IPS-18a (cell line): ENCODE results near the gene ZNF280A.
"Not testable (repeated sequence)": the region's sequence is repeated elsewhere in the genome, so short reads cannot be mapped to it uniquely, and the experiment has no call there.

Experiments used
- H3K27ac ChIP-seq: one replicate; pipeline ENCODE4 v1.5.1; 2013; ENCODE audit warnings: low read length
- H3K27me3 ChIP-seq: one replicate; pipeline ENCODE4 v1.6.1; 2013; ENCODE audit warnings: mild to moderate bottlenecking, low read length; ENCODE audit not compliant: control insufficient read depth, insufficient read depth
- H3K36me3 ChIP-seq: one replicate; pipeline ENCODE4 v1.6.1; 2013; ENCODE audit warnings: low read depth, low read length; ENCODE audit not compliant: control insufficient read depth
- H3K4me1 ChIP-seq: one replicate; pipeline ENCODE4 v1.6.1; 2013; ENCODE audit warnings: low read depth, low read length; ENCODE audit not compliant: control insufficient read depth
- H3K4me3 ChIP-seq: one replicate; pipeline ENCODE4 v1.5.1; 2013; ENCODE audit warnings: low read length
- H3K9ac ChIP-seq: one replicate; pipeline ENCODE4 v1.6.1; 2013; ENCODE audit warnings: mild to moderate bottlenecking, low read length, moderate library complexity
- H3K9me3 ChIP-seq: one replicate; pipeline ENCODE4 v1.6.1; 2013; ENCODE audit warnings: low read depth, low read length; ENCODE audit not compliant: control insufficient read depth

The ZNF280A gene

GRCh38 chr22:22506736-22507135 is 13.3 kb downstream of the ZNF280A start:
- peaks cover 37% of the 10 kb centered on the region for H3K36me3 ChIP-seq
- H3K4me1 ChIP-seq, result no peaks in the 10 kb centered on the region
- peaks cover 7% of the 10 kb centered on the region for H3K27me3 ChIP-seq
- H3K27ac ChIP-seq, result no peak overlapping the region
- H3K4me3 ChIP-seq, result no peak overlapping the region
- no peaks in the 10 kb centered on the region for H3K9me3 ChIP-seq
- H3K9ac ChIP-seq, result no peak overlapping the region

DNA sequence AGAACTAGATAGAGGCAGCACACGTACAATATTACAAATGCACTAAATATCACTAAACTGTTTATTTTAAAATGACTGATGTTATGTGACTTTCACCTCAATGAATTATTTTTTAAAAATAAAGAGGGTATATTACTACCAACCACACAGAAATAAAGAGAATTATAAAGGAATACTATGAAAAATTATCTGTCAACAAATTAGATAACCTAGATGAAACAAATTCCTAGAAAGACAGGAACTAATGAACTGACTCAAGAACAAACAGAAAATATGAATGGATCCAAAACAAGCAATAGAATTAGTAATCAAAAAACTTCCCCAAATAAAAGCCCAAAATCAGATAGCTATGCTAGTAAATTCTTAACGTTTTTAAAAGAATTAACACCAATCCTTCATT is 21.8 kb downstream of the ZNF280A start:
- H3K9me3 ChIP-seq, result no peaks in the 10 kb centered on the region
- no peak overlapping the region for H3K4me3 ChIP-seq
- H3K27me3 ChIP-seq, result no peaks in the 10 kb centered on the region
- H3K27ac ChIP-seq, result no peak overlapping the region
- H3K9ac ChIP-seq, result no peak overlapping the region
- peaks cover 23% of the 10 kb centered on the region for H3K36me3 ChIP-seq
- H3K4me1 ChIP-seq, result no peaks in the 10 kb centered on the region

GRCh38 chr22:22491589-22491988 is 28.5 kb downstream of the ZNF280A start:
- peaks cover 53% of the 10 kb centered on the region for H3K36me3 ChIP-seq
- not testable (repeated sequence) for H3K27ac ChIP-seq, H3K4me1 ChIP-seq, H3K9ac ChIP-seq, H3K27me3 ChIP-seq, H3K9me3 ChIP-seq, H3K4me3 ChIP-seq

DNA sequence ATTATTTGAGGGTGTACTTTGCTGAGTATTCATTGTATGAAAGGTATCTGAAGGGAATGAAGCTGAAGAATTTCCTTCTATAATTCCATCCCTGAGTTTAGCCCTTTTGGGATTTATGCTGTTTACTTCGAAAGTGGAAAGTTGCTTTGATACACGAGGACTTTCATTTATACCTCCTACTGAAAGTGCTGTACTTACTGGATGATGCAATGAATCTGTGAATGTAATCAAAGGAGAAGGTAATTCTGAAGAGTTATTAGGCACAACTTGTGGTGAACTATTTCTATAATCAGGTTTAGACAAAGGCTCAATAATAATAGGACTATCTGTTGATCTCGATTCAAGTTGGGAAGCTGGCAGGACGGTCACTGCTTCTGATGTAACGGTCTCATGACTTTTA is 31.3 kb downstream of the ZNF280A start:
- Histone ChIP-seq H3K9ac (no peak overlapping the region), H3K36me3 (peaks cover 54% of the 10 kb centered on the region), H3K27me3 (no peaks in the 10 kb centered on the region), H3K4me3 (no peak overlapping the region), H3K4me1 (no peaks in the 10 kb centered on the region), H3K27ac (no peak overlapping the region), H3K9me3 (no peaks in the 10 kb centered on the region)

GRCh38 chr22:22487869-22488597 is 32.0 kb downstream of the ZNF280A start:
- Histone ChIP-seq H3K27me3 (no peaks in the 10 kb centered on the region), H3K4me1 (no peaks in the 10 kb centered on the region), H3K9me3 (no peaks in the 10 kb centered on the region), H3K4me3 (no peak overlapping the region), H3K36me3 (peaks cover 47% of the 10 kb centered on the region), H3K27ac (no peak overlapping the region), H3K9ac (no peak overlapping the region)

DNA sequence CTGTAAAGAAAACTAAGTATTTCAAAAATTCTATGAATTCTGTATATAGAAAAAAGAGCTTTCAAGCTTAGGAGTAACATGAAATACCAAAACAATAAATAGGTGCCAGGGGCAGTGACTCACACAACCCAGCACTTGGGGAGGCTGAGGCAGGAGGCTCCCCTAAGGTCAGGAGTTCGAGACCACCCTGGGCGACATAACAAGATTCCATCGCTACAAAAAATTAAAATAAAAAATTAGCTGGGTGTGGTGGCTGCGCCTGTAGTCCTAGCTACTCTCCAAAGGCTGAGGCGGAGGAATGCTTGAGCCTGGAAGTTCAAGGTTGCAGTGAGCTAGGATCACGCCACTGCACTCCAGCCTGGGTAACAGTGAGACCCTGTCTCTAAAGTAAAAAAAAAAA is 33.0 kb downstream of the ZNF280A start:
- Histone ChIP-seq H3K27ac (no peak overlapping the region), H3K36me3 (peaks cover 40% of the 10 kb centered on the region), H3K9ac (no peak overlapping the region), H3K4me3 (no peak overlapping the region), H3K4me1 (no peaks in the 10 kb centered on the region), H3K27me3 (no peaks in the 10 kb centered on the region), H3K9me3 (no peaks in the 10 kb centered on the region)

DNA sequence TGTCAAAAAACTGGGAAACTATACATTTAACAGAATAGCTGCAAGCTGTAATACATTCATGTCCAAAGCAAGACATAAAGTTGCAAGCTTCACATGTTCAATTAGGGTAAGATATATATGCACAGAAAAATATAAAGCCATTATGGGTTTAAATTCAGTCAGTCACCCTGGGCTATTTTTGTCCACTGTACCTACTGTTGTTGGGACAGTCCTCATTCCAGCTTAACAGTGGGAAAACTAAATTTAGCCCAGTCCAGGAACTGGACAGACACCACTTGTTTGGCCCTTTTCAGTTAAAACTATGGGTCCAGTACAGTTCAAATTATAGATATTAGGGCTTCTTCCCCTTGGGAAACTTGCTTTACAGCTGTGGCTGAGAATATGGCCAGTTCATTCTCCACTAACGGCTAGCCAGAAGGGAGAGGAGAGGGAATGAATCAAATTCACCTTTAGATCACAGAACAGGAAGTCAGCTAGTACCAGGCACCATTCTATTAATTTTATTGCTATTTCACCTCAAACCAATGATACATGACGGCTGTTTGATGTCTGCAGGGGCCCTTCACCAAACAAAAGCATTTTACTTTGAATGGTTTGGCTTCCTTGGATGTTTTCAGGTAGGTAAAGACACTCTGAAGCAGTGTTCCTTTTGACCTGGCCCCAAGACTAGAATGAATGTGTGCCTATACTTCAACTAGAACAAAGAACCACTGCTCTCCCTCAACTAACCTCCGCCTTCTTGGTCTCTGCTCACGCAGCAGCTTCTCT is 33.8 kb downstream of the ZNF280A start:
- Histone ChIP-seq H3K4me1 (no peaks in the 10 kb centered on the region), H3K9me3 (no peaks in the 10 kb centered on the region), H3K27me3 (peaks cover under 1% of the 10 kb centered on the region), H3K27ac (no peak overlapping the region), H3K36me3 (peaks cover 35% of the 10 kb centered on the region), H3K9ac (no peak overlapping the region), H3K4me3 (no peak overlapping the region)

- Histone ChIP-seq H3K9me3 (no peaks in the 10 kb centered on the region), H3K27me3 (peaks cover 8% of the 10 kb centered on the region), H3K4me1 (no peaks in the 10 kb centered on the region)
These were observed 34.5 kb downstream of the ZNF280A start for GRCh38 chr22:22485524-22485923.

GRCh38 chr22:22484023-22484422 is 36.0 kb downstream of the ZNF280A start:
- H3K9me3 ChIP-seq, result no peaks in the 10 kb centered on the region
- H3K36me3 ChIP-seq, result peaks cover 24% of the 10 kb centered on the region
- no peaks in the 10 kb centered on the region for H3K4me1 ChIP-seq
- H3K27ac ChIP-seq, result no peak overlapping the region
- peaks cover 15% of the 10 kb centered on the region for H3K27me3 ChIP-seq
- H3K4me3 ChIP-seq, result no peak overlapping the region
- no peak overlapping the region for H3K9ac ChIP-seq

More at GRCh38 chr22:22485524-22485923, 34.5 kb downstream of the ZNF280A start:
- H3K27ac ChIP-seq, result no peak overlapping the region
- H3K4me3 ChIP-seq, result no peak overlapping the region
- peaks cover 30% of the 10 kb centered on the region for H3K36me3 ChIP-seq
- no peak overlapping the region for H3K9ac ChIP-seq

GRCh38 chr22:22480940-22481339 is 39.1 kb downstream of the ZNF280A start:
- Histone ChIP-seq H3K4me3 (no peak overlapping the region), H3K27ac (no peak overlapping the region), H3K36me3 (no peaks in the 10 kb centered on the region), H3K9me3 (no peaks in the 10 kb centered on the region), H3K27me3 (peaks cover 23% of the 10 kb centered on the region), H3K9ac (no peak overlapping the region), H3K4me1 (no peaks in the 10 kb centered on the region)

DNA sequence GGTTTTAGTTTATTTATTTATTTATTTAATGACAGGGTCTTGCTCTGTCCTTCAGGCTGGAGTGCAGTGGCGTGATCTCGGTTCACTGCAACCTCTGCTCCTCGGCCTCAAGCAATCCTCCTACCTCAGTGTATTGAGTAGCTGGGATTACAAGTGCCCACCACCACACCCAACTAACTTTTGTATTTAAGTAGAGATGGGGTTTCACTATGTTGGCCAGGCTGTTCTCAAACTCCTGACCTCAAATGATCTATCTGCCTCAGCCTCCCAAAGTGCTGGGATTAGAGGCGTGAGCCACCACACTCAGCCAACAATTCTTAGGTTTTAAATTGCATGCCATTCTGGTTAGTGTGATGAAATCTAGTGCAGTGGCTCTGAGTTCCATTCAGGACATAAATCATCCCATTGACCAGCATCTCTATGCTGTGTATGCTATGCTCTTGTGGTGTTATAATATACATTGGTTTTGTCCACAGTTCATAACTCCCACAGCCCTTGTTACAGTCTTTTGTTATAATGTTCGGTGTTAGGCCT is 40.0 kb downstream of the ZNF280A start:
- no peak overlapping the region for H3K27ac ChIP-seq
- no peak overlapping the region for H3K4me3 ChIP-seq
- H3K9ac ChIP-seq, result no peak overlapping the region
- H3K27me3 ChIP-seq, result peaks cover 23% of the 10 kb centered on the region
- no peaks in the 10 kb centered on the region for H3K36me3 ChIP-seq
- no peaks in the 10 kb centered on the region for H3K4me1 ChIP-seq
- H3K9me3 ChIP-seq, result no peaks in the 10 kb centered on the region
